Skeletal muscle cell (primary cell): Measurements from ENCODE around the gene CSAG1.
"Not testable (repeated sequence)": the region's sequence is repeated elsewhere in the genome, so short reads cannot be mapped to it uniquely, and the experiment has no call there.

Experiments used
- DNase-seq: peaks from one replicate; pipeline ENCODE4 v3.0.0-alpha.2; 2010; ENCODE audit warnings: low read depth
- H3K4me3 ChIP-seq: 2 replicates; pipeline ENCODE4 v1.5.1; 2011; ENCODE audit warnings: low read depth, mild to moderate bottlenecking, control low read depth, low read length, moderate library complexity

CSAG1 gene

GRCh38 chrX:152706500-152706899, 27.0 kb downstream of the CSAG1 start:
- not testable (repeated sequence) for H3K4me3 ChIP-seq, DNase-seq

- DNase-seq, H3K4me3 ChIP-seq: not testable (repeated sequence)
These were observed 33.1 kb downstream of the CSAG1 start for GRCh38 chrX:152700390-152700789.

- H3K4me3 ChIP-seq, DNase-seq: not testable (repeated sequence)
These were observed 35.3 kb downstream of the CSAG1 start, which contains the start of gene MAGEA3 for GRCh38 chrX:152697952-152698931. TSS of gene MAGEA3 (plus strand) at chrX:152698794. CDS start at chrX:152700833, 2,039 bp downstream.

GRCh38 chrX:152681012-152681411, 52.5 kb downstream of the CSAG1 start:
- DNase-seq, H3K4me3 ChIP-seq: not testable (repeated sequence)
